Panc1 (cell line): ENCODE data around the gene DLG2. TPM values are rescaled to one million over a fixed set of nuclear protein-coding genes. Genes with fewer than 3 reads are reported as not detected.

Experiments
- ATAC-seq: fragments of 200-7000 bp; cut with Tn5 transposase; 2 replicates; pipeline ENCODE4 v1.9.1; 2020; ENCODE audit warnings: mild to moderate bottlenecking, moderate library complexity
- BruUV-seq: library from RNA; stranded (reverse); fragments of 400-500 nt; replicated peaks from 2 replicates; lab custom pipeline; 2021; lab: Mats Ljungman, UMichigan
- CTCF ChIA-PET: fragments of 300-600 bp; sonication (Branson Sonifier 250); formaldehyde crosslinking; loops from one replicate; lab custom pipeline; 2022; ENCODE audit warnings: antibody characterized with exemption; lab: Charles Lee
- POLR2A ChIA-PET: fragments of 300-600 bp; sonication (Branson Sonifier 250); formaldehyde crosslinking; loops from one replicate; lab custom pipeline; 2022; ENCODE audit warnings: antibody characterized with exemption; lab: Charles Lee
- DNase-seq: peaks from one replicate; pipeline ENCODE4 v3.0.0-alpha.2; 2010; ENCODE audit warnings: low read depth, low spot score
- H3K27ac ChIP-seq: 2 replicates; pipeline ENCODE4 v1.5.1; 2011; ENCODE audit warnings: mild to moderate bottlenecking, low read length, inconsistent platforms
- H3K27me3 ChIP-seq: fragments of 200-500 bp; sonication (Bioruptor generic); 2 replicates; pipeline ENCODE4 v1.6.0; 2014; ENCODE audit warnings: low read length, inconsistent platforms; ENCODE audit not compliant: control insufficient read depth, insufficient read depth
- H3K36me3 ChIP-seq: fragments of 200-500 bp; sonication (Bioruptor generic); 2 replicates; pipeline ENCODE4 v1.5.1; 2014; ENCODE audit warnings: inconsistent platforms, mild to moderate bottlenecking, low read length, moderate library complexity; ENCODE audit not compliant: control insufficient read depth, insufficient read depth
- H3K4me1 ChIP-seq: 2 replicates; pipeline ENCODE4 v1.5.1; 2011; ENCODE audit warnings: inconsistent platforms, mild to moderate bottlenecking, low read length, moderate library complexity; ENCODE audit not compliant: control insufficient read depth, insufficient read depth
- H3K4me3 ChIP-seq, 2 experiments: 2 replicates each; pipeline ENCODE4 v1.5.1; 2011 to 2012; ENCODE audit warnings: low read depth in 2 of 2, low read length in 2 of 2, mild to moderate bottlenecking in 2 of 2, inconsistent platforms in 1 of 2, moderate library complexity in 1 of 2
- H3K9me3 ChIP-seq: fragments of 200-500 bp; sonication (Bioruptor generic); 2 replicates; pipeline ENCODE4 v1.5.1; 2014; ENCODE audit warnings: low read depth, mild to moderate bottlenecking, inconsistent platforms, low read length, moderate library complexity; ENCODE audit not compliant: control insufficient read depth, insufficient read depth
- CTCF ChIP-seq: fragments of 450-650 bp; IDR thresholded peaks from 2 replicates; pipeline ENCODE4 v1.5.1; 2017; ENCODE audit warnings: mild to moderate bottlenecking
- POLR2AphosphoS5 ChIP-seq: IDR thresholded peaks from 2 replicates; pipeline ENCODE4 v1.6.1; 2012; ENCODE audit warnings: mild to moderate bottlenecking, low read depth, low read length, moderate library complexity
- REST ChIP-seq, 2 experiments: IDR thresholded peaks; 2 replicates each; pipeline ENCODE4 v1.6.1; 2011 to 2012; ENCODE audit warnings: low read depth in 2 of 2, control low read depth in 1 of 2, low read length in 1 of 2, mild to moderate bottlenecking in 1 of 2, moderate library complexity in 1 of 2; ENCODE audit not compliant: insufficient read depth in 1 of 2
- SIN3A ChIP-seq: IDR thresholded peaks from 2 replicates; pipeline ENCODE4 v1.6.1; 2012; ENCODE audit warnings: low read depth, mild to moderate bottlenecking, low read length, moderate library complexity, borderline replicate concordance; ENCODE audit not compliant: insufficient read depth
- TCF7L2 ChIP-seq: IDR thresholded peaks from 2 replicates; pipeline ENCODE4 v1.6.1; 2011; ENCODE audit warnings: mild to moderate bottlenecking, low read depth, low read length, inconsistent platforms
- in situ Hi-C: cut with HindIII; loops from 2 replicates; pipeline ENCODE4 v1.10.0; 2016; ENCODE audit warnings: low sequenced_read_pairs, low pct_unique_long_range_greater_than_20kb
- intact Hi-C: fragments of 100-400 bp; cut with micrococcal nuclease; formaldehyde crosslinking; loops from one replicate; pipeline ENCODE4 v1.10.0; 2022; ENCODE audit not compliant: unreplicated experiment
- total RNA-seq: library from RNA; stranded (reverse); gene quantifications from one replicate; pipeline ENCODE4 v1.2.1, GENCODE V29; 2021; ENCODE audit not compliant: unreplicated experiment

DLG2 gene
- total RNA-seq, 1 experiment from 2014 or later = 4.2 TPM

- TF ChIP-seq POLR2AphosphoS5 (no peak), REST (IDR thresholded peaks at IDR 0.05; ENCODE audit: insufficient read depth in 1 of 2, low read depth in 2 of 2, low read length in 1 of 2) (no peak), CTCF (no peak), TCF7L2 (no peak), SIN3A (no peak)
- no peaks in the 10 kb centered on the region for H3K4me1 ChIP-seq
- ChIA-PET POLR2A (no interaction called here), CTCF (no interaction called here)
- H3K27ac ChIP-seq = no peak overlapping the region
- H3K4me3 ChIP-seq = no peak overlapping the region
- H3K27me3 ChIP-seq = peaks cover 3% of the 10 kb centered on the region; the same call in 1 of the 2 replicates
- H3K9me3 ChIP-seq = no peaks in the 10 kb centered on the region
- H3K36me3 ChIP-seq = no peaks in the 10 kb centered on the region
- no TSS peak for BruUV-seq
- ATAC-seq (no peak), DNase-seq (no peak)
- intact Hi-C loops (no loop called here), in situ Hi-C loops (no loop called here)
Observed at GRCh38 chr11:83813296-83813695, 1813.8 kb downstream of the DLG2 start.

- Histone ChIP-seq H3K27ac (no peak overlapping the region), H3K4me1 (no peaks in the 10 kb centered on the region), H3K9me3 (no peaks in the 10 kb centered on the region), H3K36me3 (no peaks in the 10 kb centered on the region), H3K4me3 (no peak overlapping the region), H3K27me3 (no peaks in the 10 kb centered on the region; the same call in 1 of the 2 replicates)
- in situ Hi-C loops (no loop called here), intact Hi-C loops (no loop called here)
- no peak for DNase-seq
- no TSS peak for BruUV-seq
- TF ChIP-seq REST (IDR thresholded peaks at IDR 0.05; ENCODE audit: insufficient read depth in 1 of 2, low read depth in 2 of 2, low read length in 1 of 2) (no peak), SIN3A (no peak), POLR2AphosphoS5 (no peak), CTCF (no peak), TCF7L2 (no peak)
- no peak for ATAC-seq
- ChIA-PET POLR2A (no interaction called here), CTCF (no interaction called here)
Observed at GRCh38 chr11:83809274-83809673, 1817.9 kb downstream of the DLG2 start.
